GM18867 (cell line): ENCODE measurements around the gene NINL.
"Not testable (repeated sequence)": the region's sequence is repeated elsewhere in the genome, so short reads cannot be mapped to it uniquely, and the experiment has no call there.

Experiments
- ATAC-seq: cut with Tn5 transposase; IDR thresholded peaks from one replicate; pipeline ENCODE4 v1.9.1; 2021; ENCODE audit warnings: mild to moderate bottlenecking, moderate library complexity; ENCODE audit not compliant: unreplicated experiment

Gene NINL

DNA sequence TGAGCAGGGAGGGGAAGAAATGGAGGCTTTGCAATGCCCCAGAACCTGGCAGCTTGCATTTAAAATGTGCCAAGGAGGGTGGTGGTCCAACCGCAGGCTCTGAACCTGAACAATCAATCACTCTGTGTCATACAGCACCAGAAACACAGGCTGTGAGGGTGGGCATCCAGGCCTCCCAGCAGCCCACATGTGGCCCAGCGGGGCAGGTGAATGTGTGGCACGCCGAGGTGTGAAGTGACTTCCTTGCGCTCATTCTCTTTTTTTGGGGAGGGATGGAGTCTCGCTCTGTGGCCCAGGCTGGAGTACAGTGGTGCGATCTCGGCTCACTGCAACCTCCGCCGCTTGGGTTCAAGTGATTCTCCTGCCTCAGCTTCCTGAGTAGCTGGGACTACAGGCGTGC, 97.4 kb downstream of the NINL start:
- ATAC-seq = no peak

DNA sequence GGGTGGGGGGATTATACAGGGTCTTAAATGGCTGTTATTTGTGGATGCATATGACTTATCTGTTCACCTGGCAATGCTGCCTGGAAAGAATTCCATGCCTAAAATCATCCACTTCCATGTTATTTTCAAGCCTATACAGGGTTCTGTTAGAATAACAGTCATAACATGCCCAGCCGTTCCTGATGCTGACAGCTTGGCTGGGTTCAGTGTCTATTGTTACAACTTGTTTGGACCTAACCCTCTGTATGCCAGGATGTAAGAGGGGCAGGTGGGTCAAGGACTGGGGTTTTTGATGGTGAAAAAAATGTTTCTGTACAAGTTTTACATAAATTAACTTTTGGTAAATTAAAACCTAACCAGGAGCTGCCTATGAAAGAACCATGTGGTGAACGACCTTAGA, 98.0 kb downstream of the NINL start:
- ATAC-seq = no peak

DNA sequence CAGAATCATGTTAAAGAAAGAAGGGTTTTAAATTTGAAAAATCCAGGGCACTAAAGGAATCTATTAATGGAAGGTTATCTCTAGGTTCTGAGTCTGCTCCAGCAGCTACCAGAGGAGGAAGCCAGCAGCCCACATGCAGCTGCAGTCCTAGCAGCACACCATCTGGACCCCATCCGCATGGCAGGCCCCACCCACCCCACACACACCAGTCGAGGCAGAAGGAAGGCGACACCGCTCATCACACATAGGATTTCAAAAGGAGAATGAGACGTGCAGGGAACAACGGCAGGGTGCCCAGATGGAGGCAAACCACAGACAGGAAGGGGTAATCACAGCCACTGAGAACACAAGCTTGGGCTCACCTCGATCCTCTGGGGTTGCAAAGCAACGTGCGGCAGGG, 99.0 kb downstream of the NINL start:
- ATAC-seq = no peak

DNA sequence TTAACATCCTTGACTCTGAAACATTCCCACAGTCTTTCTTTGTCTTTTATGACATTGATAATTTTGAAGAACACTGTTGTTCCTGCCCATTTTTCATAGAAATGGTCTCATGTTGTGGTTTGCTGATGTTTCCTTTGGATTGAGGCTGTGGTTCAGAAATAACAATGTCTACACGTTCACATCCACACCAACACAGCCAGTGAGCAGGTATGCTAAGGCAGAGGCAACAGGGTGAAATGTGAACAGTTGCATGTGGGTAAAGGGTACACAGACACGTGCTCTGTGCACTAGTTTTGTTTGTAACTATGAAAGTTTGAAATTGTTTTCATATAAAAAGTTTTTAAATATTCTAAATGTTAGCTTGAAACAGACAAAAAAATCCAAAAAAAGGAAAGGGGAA, 99.5 kb downstream of the NINL start:
- no peak for ATAC-seq

GRCh38 chr20:25484911-25485511, 100.3 kb downstream of the NINL start:
- no peak for ATAC-seq

GRCh38 chr20:25484224-25484846, 101.0 kb downstream of the NINL start:
- no peak for ATAC-seq

GRCh38 chr20:25483431-25484132, 101.7 kb downstream of the NINL start:
- ATAC-seq = no peak

DNA sequence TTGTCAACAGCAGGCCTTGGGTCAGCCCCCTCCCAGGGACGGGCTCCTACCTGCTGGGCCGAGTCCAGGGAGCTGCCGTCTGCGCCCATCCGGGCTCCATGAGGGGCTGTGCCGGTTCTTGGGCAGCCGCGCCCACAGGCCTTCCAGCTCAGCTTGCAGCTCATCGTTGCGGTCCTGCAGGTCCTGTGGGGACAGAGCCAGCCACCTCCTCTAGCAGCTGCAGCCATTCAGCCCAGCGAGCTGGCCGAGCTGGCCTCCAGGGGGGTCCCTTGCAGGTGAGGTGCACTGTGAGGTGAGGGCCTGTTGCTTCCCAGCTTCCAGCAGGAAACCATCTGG, 103.4 kb downstream of the NINL start:
- no peak for ATAC-seq

DNA sequence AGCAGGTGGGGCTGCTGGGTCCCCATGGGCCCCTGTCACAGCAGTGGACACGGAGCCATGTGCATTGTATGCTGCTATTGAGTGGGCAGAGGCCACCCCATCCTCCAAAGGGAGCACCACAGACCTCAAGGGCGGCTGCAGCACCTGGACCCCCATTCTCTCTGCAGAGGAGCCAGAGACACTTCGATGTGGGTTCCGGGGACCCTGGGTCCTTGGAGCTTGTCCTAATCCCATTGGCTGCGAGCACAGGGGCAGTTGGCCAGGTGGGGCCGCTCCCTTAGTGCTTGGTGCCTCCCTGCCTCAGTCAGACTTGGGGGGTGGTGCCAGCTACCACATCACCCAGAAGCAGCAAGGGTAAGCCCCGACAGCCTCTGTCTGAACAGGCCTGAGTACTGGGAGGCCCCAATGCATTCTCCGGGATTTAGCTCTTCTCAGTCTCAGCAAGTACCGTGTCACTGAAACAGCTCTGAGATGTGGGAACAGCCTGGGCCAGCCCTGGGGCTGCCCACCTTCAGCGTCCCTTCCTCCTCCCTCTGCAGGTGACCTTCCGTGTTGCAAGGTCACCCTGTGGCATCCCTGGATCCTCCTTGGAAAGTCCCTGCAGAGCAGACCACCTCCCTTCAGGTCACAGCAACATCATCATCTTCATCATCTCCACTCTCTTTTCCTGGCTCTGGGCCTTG, 104.0 kb downstream of the NINL start:
- ATAC-seq = no peak

DNA sequence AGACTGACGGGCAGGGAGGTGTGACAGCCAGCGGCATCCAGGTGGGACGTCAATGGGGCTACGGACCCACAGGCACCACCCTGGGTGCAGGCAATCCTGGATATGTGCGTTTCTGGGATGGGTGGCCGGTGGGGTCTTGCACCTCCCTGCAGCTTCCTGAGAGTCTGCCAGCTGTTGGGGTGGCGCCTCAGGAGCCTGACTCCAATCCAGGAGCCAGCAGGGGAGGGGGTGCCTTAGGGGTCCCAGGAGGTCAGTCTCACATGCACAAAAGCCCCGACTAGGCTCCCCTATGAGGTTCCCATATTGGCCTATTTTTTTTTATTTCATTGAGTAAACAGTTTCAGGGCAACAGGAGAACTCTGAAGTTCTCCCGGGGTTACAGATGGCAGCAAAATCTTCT, 104.5 kb downstream of the NINL start:
- no peak for ATAC-seq

DNA sequence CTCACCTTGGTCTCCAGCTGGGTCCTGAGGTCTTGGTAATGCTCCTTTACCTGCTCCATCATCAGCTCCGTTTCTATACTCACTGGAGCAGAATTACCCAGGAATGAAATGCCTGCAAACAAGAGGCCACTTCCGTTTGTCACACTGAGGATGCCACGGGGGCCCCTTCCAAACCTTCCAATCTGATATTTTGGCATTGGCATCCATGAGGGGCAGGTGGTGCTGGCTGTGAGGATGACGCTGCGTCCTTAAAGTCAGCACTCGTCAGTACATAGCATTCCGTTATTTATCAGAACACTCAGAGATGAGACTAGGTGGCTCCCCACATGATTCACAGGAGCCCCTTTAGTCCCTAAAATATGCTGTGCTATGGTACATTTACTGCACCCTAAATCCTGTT, 105.2 kb downstream of the NINL start:
- ATAC-seq = no peak

DNA sequence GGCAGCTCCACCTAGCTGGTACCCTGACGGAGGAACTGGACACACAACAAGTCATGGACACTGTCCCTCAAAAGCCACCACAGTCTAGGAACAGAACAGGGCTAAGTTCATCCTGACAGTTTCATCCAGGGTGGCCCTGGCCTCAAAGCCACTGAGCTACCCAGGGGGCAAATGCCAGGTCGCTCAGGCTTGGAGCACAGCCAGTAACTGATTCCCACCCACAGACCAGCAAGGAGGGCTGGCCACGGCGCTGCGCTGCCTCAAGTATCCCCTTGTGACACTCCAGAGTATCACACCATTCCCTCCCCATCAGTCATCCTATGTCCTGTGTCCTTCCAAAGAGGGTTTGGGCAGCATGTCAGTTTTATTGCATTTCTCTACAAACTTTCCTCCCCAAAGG, 105.7 kb downstream of the NINL start:
- ATAC-seq = no peak

- ATAC-seq = no peak
These were observed 106.3 kb downstream of the NINL start for GRCh38 chr20:25478889-25479568.

- ATAC-seq = no peak
These were observed 108.1 kb downstream of the NINL start for GRCh38 chr20:25477014-25477882.

DNA sequence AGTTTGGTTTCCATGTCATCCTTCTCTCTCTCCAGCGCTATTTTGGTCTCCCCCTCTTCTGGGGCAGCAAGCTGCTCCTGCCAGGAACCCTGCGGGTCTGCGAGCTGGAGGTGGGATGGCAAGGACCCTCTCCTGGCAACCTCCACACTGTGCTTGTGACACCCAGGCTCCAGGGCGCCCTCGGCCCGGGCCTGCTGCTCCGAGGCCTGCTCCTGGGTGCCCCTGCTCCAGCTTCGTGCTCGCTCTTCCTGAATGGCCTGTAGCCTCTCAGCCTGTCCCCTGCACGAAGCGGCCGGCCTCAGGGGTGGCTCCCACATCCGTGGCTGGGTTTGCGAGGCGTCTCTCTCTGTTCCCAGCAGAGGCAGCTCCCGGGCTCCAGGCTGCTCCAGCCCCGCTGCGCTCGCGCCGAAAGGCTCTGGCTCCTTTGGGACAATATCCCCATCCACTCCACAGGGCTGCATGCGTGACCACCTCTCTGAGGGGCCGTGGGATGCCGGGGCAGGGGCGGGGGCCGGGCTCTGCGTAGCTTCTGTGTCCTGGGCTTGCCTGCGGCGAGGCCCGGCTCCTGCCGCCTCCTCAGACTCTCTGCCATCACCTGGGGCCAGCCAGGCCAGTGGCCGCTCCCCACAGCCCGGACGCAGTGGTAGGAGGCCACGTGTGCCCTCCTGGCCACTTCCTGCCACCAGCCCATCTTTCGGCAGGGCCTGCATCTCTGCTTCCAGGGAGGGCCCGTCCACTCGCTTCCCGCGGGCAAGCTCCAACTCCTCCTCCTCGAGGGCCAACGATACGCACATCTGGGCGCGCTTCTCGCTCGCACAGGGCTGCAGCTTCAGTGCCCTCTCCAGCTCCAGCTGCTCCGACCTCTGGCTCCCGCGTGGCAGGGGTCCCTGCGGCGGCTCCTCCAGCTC, 109.0 kb downstream of the NINL start:
- ATAC-seq = no peak

DNA sequence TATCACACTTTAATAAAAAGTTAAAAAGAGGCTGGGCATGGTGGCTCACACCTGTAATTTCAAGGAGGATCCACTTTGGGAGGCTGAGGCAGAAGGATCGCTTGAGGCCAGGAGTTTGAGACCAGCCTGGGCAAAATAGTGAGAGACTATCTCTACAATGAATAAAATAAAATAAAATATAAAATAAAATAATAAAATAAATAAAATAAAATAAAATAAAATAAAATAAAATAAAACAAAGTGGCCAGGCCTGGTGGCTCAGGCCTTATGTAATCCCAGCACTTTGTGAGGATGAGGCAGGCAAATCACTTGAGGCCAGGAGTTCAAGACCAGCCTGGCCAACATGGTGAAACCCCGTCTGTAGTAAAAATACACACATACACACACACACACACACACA, 112.0 kb downstream of the NINL start:
- not testable (repeated sequence) for ATAC-seq

GRCh38 chr20:25471020-25471419, 114.3 kb downstream of the NINL start:
- no peak for ATAC-seq

DNA sequence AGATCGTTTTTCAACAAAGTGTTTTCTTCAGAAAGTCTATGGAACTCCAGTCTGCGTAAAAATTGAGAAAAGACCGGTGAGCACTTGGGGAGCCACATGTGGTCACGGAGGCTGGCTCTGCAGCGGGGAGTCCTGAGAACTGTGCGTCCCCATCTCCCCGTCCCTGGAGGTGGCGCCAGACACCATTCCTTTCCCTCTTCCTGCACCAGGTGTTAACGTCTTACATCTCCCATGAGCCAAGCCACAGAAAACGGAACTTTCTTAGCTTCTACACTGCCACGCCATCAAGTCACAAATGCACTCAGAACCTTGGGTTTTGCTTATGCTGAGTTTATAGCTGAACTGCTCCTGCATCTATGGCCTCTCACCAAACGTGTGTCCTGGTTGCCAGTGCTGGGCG, 115.3 kb downstream of the NINL start:
- ATAC-seq = peak; percentile 80

DNA sequence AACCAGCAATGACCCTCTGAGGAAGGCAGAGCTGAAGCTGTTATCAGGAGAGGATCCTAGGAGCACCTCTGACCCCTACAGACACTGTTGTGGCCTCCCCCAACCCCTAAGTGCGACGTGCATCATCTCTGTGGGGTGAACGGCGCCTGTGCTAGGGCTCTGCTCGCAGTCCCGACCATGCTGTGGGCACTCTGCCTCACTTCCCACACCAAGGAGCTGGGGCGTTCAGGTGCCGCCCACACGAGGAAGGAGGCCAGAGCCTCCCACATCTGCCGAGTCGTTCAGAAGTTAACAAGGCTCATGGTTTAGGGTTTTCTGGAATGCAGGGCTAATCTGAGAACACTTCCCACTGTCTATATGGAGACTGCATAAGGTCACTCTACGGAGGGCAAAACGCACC, 115.8 kb downstream of the NINL start:
- no peak for ATAC-seq
